GF-D8 (cell line): ENCODE measurements around the gene SLC30A2.

Source experiments
- DNase-seq: peaks from one replicate; lab custom pipeline; 2025; lab: John Stamatoyannopoulos, UW

The SLC30A2 gene

DNA sequence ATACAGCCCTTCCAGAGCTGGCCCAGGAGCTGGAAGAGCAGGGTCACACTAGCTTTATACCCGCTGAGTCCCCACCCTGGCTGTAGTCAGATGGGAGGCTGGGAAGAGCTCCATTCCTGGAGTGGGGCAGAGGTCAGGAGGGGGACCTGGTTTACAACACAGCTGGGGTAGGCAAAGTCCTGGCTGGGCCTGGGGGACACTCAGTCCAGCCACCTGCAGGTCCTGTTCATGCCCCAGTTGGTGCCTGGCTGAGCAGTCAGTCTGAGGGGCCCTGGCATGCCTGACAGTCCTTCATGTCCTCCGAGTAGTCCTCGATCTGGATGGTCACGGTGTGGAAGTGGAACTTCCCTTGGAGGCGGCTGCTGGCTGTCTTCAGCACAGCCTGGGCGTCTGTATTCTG, 7.0 kb downstream of the SLC30A2 start:
- DNase-seq = no peak

DNA sequence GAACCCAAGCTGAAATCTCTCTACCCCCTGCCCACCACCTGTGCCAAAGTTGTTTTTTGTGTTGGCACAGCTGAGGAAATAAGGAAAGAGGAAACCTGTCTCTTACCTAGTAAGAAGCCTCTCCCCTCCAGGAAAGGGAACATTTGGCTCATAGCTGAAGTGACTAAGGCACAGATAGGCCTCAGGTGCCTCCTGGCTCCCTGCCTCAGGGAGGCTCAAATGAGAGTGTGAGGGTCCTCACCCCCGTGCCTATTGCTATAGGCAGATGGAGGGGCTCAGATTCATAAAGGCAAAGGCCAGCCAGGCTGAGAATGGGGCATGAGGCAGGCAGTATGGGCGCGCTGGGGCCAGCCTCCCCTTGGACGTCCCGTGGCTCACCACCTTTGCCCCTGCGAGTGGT, 7.4 kb downstream of the SLC30A2 start:
- DNase-seq = no peak

DNA sequence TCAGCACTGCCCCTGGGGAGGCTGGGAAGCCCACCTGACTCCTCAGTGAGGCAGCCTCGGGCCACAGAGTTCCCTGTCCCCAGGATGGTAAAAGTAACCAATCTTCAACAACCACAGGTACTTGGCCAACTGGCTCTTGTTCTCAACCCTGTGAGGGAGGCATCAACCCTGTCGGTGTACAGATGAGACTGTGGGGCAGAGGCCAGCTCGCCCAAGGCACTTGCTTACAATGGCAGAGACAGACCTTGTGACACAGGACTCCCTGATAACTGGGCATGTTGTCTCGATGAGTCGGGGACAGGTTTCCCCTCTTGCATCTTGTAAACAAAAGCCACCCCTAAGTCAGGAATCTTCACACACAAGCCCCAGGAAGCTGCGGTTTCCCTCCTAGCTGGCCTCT, 8.0 kb downstream of the SLC30A2 start:
- DNase-seq = no peak

DNA sequence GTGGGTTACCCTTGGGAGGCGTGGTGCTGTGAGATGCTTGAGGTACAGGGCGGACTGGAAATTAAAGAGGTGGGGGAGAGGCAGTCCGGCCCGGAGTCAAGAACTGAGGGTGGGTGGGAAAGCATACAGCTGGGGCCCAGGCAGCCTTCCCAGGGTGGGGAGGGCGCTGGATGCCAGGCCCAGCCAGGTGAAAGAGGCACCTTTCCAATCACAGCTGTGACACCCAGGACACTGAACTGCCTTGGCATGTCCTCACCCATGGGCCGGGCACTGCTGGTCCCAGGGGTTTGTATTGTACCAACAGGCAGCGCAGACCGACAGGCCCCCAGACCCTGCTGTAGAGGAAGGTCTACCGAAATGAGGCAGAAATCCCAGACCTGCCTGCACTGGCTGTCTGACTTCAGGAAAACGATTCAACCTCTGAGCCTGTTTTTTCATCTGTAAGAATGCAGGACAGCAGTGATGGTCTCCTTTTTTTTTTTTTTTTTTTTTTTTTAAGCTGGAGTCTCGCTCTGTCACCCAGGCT, 9.1 kb downstream of the SLC30A2 start:
- DNase-seq = no peak

DNA sequence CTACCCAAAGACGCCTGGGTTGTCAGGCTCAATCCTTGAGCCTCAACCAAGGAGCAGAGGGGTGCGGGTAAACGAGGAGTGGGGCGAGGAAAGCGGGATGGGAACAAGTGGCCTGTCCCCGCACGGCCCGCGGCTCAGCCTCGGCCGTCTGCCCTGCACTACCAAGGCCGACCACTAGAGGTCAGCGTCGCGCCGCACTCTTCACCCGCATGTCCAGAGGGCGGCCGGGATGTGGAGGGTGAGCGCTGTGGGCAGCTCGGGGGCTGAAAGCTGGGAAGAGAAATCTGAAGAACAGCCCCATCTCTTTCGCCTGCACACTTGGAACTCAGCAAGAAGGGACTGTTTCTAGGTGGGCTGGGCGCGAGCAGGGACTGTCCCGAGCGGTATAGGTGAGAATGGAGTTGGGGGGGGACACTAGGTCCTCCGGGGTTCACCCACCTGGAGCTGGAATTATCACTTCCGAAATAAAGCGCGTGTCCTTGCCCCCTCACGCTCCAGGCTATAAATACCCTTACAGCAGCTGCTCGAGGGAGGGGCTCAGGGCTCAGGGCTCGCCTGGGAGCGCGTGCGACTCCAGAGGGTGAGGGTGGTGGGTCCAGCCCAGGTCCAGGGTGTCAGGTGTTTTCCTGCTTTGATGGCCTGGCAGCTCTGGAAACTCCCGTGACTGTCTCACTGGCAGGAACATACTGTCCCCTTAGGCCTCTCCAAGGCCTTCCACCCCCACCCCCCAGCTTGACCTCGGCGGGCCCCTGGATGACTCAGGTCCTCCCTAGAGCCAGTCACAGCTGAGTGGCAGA, 9.8 kb downstream of the SLC30A2 start:
- no peak for DNase-seq

DNA sequence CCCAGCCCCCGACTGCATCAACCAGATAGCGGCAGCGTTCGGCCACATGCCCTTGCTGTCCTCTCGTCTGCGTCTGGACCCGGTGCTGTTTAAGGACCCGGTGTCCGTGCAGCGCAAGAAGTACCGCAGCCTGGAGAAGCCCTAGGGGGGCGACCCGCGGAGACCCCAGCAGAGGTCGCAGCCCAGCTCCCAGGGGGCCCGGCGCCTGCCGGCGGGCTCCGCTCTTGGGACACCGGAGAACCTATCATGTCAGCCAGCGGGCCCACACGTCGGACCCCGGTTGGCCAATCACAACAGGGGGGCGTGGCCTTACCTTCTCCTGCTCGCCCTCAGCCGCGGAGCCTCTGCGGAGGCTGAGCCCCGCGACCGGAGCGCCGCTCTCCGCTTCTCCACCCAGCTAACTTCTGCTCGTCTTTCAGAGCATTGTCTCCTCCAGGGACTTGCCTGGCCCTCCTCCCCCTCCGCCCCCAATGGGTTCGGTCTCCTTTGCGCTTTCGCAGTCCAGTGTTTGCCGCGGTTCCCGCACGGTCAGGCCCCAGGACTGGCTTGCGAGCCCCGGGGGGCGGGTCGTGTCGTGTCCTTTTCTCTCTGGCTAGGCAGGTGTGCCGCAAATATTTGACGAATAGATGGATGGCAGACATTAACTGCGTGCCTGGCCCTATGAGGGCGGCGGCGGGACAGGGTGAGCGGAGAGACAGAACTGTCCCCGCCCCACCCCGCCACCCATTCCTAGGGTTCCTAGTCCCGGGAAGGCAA, 10.5 kb downstream of the SLC30A2 start:
- DNase-seq = peak; percentile 67

DNA sequence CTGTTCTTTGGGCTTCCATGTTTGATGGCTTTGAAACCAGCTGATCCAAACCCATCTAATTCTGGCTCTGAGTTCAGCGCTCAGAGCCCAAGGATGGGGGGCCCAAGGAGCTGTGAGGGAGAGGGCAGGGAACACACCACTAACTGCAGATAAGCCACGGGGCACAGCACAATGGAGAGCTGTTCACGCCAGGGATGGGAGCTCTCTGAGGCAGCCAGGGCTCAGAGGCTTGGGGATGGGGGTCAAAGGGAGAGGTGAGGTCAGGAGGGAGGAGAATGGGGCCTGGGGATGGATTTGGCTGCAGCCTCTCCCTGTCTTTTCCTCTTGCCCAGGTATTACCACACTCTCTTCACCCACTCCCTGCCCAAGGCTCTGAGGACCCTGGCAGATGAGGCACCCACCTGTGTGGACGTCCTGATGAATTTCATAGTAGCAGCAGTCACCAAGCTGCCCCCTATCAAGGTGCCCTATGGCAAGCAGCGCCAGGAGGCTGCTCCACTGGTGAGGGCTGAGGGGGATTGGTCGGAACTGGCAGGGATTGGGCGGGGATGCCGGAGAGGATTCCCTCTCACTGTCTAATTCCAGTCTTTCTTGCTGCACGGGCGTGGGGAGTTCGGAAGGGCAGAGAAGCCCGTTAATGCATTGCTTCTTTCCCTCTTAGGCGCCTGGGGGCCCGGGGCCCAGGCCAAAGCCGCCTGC, 11.3 kb downstream of the SLC30A2 start:
- no peak for DNase-seq

DNA sequence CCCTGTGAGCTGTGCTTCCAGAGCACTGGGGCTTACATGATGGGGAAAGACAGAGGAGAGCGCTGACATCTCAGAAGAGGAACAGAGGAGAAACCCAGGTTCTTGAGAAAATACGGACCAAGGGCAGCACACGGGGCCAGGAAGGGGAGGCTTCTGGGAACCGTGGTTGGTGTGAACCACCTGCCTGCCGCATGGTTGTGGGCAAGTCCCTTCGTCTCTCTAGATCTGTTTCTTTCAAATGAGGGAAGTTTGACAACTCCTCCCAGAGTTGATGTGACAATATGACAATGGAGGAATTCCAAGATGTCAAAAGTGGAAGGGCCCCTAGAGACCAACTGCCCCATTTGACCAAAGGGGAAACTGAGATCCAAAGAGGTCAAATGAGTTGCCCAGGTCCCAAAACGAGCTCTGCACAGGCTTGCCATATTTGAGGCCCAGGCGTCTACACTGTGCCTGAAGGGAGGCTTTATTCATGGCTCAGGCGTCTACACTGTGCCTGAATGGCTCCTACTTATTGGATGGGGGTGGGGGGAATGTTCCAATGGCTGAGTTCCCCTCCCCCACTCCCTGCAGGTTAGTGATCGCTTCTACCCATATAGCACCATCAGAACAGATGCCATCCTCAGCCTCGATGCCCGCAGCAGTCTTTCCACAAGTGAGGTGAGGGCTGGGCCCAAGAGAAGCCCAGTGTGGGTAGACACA, 13.1 kb downstream of the SLC30A2 start:
- DNase-seq = no peak

DNA sequence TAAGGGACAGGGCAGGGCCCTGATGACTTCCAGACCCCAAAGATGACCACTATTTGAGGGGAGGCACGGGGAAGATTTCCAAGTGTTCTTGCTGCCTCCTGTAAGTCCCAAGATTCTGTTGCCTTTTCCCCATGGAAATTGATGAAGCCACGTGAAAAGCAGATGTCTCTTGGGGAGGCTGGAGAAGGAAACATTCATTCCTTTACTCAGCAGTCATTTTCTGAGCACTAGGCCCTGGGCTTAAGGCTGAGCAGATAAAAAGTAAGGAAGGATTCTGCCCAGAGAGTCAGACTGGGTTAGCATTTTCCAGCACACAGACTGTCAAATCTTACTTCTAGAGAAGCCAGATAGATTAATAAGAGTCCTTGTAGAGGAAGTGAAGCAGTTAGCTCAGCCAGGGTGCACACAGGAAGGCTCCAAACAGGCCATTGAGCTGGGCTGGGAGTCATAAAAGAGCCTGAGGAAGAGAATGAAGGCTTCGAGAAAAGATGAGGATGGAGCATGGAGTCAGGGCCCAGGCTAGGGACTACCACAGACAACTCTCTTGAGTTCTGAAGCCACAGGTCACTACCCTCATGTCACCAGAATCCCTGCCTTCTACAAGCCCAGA, 14.2 kb downstream of the SLC30A2 start:
- DNase-seq = no peak

DNA sequence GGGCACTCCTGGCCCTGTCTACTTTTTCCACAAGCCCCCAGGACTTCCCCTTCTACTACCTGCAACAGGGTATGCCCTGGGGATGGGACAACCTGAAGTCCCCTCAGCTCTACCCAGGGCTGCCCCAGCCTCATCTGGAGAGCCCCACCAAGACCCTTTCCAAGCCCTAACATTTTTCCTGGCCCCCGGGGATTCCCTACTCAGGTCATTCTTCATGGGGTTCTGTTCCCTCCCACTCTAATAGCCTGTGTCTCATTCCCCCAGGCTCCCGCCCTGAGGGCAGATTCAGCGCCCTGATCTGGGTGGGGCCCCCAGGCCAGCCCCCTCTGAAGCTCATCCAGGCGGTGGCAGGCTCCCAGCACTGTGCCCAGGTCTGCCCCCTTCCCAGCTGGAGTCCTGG, 14.7 kb downstream of the SLC30A2 start:
- no peak for DNase-seq

DNA sequence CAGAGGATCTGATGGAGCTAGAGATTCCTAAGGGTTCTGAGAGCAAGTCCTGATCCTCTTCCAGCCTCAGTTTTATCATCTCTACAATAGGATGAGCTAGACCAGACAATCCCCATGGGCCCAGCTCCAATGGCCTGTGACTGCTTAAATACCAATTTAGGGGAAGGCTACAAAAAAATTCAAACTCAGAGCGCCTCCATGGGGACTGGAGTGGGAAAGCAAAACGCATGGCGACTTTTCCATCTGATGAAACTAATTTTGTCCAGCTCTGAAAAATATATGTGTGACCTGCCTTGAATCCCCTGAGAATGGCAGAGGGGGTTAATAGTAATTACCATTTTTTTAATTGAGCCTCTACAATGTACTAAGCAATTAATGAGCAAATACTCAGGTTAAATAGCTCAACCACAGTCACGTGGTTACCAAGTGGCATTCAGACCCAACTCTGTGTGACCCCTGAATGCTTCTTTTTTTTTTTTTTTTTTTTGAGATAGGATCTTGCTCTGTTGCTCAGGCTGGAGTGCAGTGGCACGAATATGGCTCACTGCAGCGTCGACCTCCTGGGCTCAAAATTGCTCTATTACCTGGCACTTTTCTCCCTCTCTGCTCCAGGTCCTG, 15.9 kb downstream of the SLC30A2 start:
- DNase-seq = no peak

DNA sequence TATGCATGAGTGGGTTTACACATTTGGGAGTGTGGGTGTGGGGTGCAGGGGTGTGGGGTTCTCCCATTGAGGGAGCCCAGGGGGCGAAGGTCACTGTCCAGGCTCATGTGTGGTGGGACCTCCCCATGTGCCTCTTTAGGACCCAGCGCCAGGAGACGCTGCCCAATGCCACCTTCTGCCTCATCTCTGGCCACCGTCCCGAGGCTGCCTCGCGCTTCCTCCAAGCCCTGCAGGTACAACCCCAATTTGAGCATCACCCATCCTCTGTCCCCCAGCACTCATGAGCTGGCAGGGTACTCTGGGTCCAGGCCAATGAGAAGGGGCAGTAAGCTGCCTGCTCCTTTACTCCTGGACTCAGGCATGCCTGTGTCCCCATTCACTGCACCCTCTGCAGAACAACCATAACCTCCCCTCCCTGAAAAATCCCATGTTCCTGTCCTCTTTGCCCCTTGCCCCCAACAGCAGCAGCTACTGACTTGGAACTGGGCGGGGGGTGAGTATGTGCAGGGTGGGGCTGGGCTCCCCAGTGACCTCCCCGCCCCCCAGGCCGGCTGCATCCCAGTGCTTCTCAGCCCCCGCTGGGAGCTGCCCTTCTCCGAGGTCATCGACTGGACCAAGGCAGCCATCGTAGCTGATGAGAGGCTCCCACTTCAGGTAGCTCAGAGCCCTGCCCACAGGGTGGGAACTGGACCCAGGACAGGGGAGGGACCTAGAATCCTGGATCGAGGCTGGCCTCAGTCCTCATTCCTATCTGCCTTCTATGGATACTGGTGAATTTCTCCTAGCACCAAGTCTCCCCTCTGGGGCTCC, 16.7 kb downstream of the SLC30A2 start:
- DNase-seq = no peak

DNA sequence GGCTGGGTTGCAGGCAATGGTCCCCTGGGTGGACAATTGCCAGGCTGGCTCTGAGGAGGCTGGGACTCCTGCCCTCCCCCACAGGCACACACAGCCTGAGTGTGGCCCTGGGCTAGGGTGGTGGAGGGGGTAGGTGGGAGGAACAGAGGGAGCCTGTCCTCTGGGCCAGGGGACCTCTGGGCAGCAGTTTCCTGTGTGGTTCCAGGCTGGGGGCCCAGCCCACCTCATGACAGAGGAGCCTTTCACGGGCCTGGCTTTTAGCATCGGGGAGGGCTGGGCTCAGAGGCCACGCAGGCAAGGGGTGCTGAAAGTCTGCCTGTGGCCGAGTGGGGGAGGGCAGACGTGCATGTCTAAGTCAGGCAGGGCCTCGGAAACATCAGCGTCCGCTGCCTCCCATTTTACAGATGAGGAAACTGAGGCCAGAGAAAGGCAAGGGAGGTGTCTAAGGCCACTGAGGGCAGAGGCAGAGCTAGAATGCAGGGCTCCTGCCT, 17.4 kb downstream of the SLC30A2 start:
- no peak for DNase-seq

DNA sequence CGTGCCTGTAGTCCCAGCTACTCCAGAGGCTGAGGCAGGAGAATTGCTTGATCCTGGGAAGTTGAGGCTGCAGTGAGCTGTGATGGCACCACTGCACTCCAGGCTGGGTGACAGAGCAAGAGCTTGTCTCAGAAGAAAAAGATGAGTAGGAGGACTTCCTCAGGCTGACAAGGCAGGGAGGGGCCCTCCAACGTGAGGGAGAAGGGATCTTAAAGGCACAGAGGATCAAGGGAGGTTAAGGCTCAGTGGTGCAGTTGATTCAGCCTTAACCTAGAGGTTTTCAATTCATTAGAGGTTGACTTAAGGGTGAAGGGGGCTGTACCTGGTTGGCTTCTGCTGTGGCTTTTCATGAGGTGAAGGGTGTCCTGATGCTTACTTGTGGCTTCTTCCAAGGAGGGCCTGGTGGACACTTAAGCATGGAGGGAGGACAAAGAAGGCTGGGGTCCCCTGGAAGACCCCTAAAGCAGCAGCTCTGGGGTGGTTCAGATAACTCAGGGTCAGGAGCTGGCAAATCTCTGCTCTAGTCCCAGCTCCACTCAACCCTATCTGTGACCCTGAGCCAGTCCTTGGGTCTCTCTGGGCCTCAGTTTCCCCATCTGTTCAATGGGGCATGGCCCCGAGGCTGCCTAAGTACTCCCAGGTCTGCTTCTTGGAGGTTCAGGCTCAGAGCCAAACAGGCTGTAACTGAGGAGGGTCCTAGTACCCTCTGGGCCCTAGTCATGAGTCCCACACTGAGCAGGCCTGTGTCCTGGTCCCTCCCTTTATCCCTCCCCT, 18.0 kb downstream of the SLC30A2 start:
- DNase-seq = no peak

DNA sequence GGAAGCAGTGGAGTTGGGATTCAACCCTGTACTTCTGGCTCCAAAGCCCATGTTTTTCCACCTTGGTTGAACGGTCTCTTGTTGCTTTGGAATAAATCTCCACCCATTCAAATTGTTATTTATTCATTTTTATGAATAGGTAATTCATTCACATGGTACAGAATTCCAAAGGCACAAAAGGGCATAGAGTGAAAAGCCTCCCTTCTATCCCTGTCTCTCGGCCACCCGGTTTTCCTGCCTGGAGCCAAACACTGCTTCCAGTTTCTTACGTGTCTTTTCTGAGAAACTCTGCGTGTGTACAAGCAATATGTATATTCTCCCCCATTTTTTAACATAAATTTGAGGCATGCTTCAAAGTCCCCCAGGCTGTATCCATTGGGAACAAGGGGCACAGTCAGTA, 20.4 kb downstream of the SLC30A2 start:
- no peak for DNase-seq

DNA sequence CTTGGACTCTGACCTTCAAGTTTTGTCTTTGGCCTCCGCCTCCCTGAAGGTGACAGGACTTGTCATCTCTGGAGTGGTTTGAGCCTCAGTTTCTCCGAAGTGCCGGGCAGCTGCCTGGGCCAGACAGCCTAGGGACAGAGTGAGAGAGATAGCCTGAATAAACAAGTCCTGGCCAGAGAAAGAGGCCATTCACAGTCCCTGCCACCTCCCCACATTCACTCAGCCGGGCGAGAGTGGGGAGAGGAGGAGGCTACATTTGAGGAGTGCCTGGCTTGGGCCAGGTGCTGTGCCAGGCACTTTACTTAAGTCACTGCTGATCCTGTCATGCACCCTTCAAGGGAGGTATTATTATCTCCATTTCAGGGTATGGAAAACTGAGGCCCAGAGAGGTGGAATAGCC, 20.9 kb downstream of the SLC30A2 start:
- no peak for DNase-seq

DNA sequence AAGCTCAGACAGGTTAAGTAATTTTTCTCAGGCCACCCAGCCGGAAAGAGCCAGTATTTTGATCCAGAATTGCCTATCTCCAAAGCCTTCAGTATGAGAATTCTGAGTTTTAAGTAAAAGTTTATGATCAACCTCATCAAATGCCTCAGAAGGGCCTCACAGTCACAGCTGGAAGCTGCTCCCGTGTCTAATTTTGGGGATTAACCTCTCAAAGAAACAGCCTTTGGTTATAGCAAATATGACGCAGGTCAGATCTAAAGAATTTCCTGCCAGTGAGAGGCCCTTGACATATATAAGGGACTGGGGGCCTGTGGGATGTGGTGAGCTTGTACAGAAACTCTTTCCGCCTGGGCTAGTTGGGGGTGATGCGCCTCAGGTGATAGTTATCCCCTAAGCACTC, 22.1 kb downstream of the SLC30A2 start:
- no peak for DNase-seq

DNA sequence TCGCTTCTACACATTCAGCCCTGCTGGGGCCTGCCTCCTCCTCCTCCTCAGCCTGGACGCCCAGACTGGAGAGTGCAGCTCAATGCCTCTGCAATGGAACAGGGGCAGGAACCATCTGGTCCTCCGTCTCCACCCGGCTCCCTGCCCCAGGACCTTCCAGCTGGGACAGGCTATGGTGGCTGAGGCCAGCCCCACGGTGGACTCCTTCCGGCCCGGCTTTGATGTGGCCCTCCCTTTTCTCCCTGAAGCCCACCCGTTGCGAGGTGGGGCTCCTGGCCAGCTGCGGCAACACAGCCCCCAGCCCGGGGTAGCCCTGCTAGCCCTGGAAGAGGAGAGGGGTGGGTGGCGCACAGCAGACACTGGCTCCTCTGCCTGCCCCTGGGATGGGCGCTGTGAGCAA, 22.9 kb downstream of the SLC30A2 start:
- no peak for DNase-seq

DNA sequence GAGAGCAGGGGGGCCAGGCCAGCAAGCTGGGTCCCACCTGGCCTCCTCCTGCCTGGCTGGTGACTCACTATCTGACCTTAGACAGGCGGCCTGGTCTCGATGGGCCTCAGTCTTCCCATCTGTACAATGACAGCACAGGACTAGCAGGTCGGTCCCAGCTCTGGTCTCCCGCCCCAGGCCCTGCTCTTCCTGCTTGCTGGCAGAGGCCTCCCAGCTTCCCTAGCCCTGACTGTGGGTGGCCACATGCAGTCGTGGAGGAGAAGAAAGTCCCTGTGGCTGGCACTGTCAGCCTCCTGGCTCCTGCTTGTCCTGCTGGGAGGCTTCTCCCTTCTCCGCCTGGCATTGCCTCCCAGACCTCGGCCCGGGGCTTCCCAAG, 23.5 kb downstream of the SLC30A2 start:
- no peak for DNase-seq
